PFSK-1 (cell line): Measurements from ENCODE around the gene IQCK.

Source experiments
- FOXP2 ChIP-seq: optimal IDR thresholded peaks from 2 replicates; pipeline ENCODE3; 2011; ENCODE audit warnings: borderline replicate concordance, control low read depth, inconsistent platforms; ENCODE audit not compliant: insufficient read depth; ENCODE audit errors: extremely low read length, extremely low read depth
- POLR2AphosphoS5 ChIP-seq: IDR thresholded peaks from 2 replicates; pipeline ENCODE4 v1.6.1; 2012; ENCODE audit warnings: low read depth, mild to moderate bottlenecking, control low read depth, low read length, moderate library complexity
- REST ChIP-seq, 2 experiments: IDR thresholded peaks; 2 replicates each; pipeline versions ENCODE4 v1.6.1 to v1.8.0; 2011 to 2012; ENCODE audit warnings: low read depth in 2 of 2, low read length in 2 of 2, control low read depth in 1 of 2, inconsistent platforms in 1 of 2, mild to moderate bottlenecking in 1 of 2, moderate library complexity in 1 of 2; ENCODE audit not compliant: insufficient read depth in 1 of 2
- SIN3A ChIP-seq: IDR thresholded peaks from 2 replicates; pipeline ENCODE4 v1.6.1; 2012; ENCODE audit warnings: mild to moderate bottlenecking, low read length, moderate library complexity, borderline replicate concordance; ENCODE audit not compliant: insufficient read depth
- TAF1 ChIP-seq: IDR thresholded peaks from 2 replicates; pipeline ENCODE4 v1.6.1; 2012; ENCODE audit warnings: low read length, control low read depth, borderline replicate concordance; ENCODE audit not compliant: insufficient read depth

The IQCK gene

GRCh38 chr16:19712418-19713058, 5.5 kb upstream of the IQCK start:
- TF ChIP-seq REST (IDR thresholded peaks at IDR 0.05; ENCODE audit: insufficient read depth in 1 of 2, low read depth in 2 of 2, low read length in 2 of 2) (no peak), SIN3A (no peak), FOXP2 (no peak), POLR2AphosphoS5 (no peak), TAF1 (no peak)

DNA sequence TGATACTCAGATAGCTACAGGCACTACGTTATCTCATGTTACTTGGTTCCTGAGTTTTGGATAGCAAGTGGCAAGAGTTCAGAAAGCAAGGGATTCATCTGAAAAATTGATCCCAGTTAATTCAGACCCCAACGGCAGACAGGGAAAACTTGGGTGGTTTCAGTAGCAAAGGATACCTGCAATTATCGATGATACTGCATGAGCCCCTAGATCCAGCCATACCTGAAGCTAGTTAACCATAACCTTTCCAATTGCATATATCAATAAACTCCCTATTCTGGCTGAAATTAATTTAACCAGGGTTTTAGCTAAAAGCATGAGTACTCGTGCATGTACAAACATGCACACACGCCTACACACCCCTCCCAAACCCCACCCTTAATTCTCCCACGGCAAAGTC, 4.4 kb upstream of the IQCK start:
- TF ChIP-seq TAF1 (no peak), POLR2AphosphoS5 (no peak), FOXP2 (no peak), SIN3A (no peak), REST (IDR thresholded peaks at IDR 0.05; ENCODE audit: insufficient read depth in 1 of 2, low read depth in 2 of 2, low read length in 2 of 2) (no peak)

GRCh38 chr16:19715566-19715965, 2.5 kb upstream of the IQCK start:
- TF ChIP-seq TAF1 (no peak), FOXP2 (no peak), SIN3A (no peak), REST (IDR thresholded peaks at IDR 0.05; ENCODE audit: insufficient read depth in 1 of 2, low read depth in 2 of 2, low read length in 2 of 2) (no peak), POLR2AphosphoS5 (no peak)

GRCh38 chr16:19716183-19716582, 1.9 kb upstream of the IQCK start:
- TF ChIP-seq TAF1 (no peak), SIN3A (no peak), FOXP2 (no peak), POLR2AphosphoS5 (no peak), REST (IDR thresholded peaks at IDR 0.05; ENCODE audit: insufficient read depth in 1 of 2, low read depth in 2 of 2, low read length in 2 of 2) (no peak)
